HG03060 (cell line): Measurements from ENCODE around the gene RAB6A.
"Not testable (repeated sequence)": the region's sequence is repeated elsewhere in the genome, so short reads cannot be mapped to it uniquely, and the experiment has no call there.

Experiments
- ATAC-seq: cut with Tn5 transposase; IDR thresholded peaks from one replicate; pipeline ENCODE4 v1.9.1; 2021; ENCODE audit warnings: low read depth, moderate number of reproducible peaks; ENCODE audit not compliant: unreplicated experiment

The RAB6A gene

DNA sequence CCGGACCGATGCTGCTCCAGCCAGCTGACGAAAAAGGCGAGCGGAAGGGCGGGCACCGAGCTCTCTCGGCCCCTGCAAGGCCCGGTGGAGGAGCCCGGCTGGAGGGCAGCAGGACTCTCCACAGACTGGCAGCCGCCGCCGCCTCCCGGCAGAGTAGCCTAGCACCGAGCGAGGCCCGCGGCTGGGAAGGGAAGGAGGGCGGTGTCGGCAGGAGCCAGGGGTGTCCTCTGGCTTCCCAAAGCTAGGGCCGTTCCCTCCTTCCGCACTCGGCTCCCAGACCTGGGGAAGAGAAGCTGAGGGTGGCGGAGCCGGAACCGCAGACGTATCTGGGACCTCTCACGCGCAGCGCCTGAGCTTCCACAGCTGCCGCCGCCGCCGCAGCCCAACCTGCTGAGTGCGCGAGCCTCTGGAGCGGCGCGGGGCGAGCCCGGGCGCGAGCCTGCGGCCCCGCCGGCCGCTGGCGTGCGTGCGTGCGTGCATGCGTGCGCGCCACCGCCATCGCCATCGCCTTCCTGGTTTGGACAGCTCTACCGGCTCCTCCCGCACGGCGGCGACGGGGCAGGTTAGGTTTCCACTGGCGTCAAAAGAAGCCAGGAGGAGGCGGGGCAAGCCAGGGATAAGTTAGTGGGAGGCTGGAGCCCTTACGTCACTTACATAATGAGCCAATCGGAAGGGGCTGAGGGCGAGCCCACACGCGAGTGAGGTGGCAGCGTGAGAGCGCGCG lies at the start of gene RAB6A:
Gene RAB6A (minus strand): TSS at position 396 of the 724 bp plus-strand sequence. CDS start 439 bp downstream, outside the sequence.
- peak; percentile 96 for ATAC-seq

DNA sequence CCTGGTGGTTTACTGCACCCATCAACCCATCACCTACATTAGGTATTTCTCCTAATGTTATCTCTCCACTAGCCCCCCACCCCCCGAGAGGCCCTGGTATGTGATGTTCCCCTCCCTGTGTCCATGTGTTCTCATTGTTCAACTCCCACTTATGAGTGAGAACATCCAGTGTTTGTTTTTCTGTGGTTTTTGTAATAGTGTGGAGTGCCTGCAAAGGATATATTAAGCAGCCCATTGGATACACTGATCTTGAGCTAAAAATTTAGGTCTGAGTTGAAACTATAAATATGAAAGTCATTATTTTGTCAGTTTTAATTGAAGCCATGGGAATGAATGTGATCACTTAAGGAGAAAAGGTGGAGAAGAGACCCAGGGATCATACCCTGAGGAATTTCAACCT lies 49.8 kb upstream of the RAB6A start:
- ATAC-seq: no peak

DNA sequence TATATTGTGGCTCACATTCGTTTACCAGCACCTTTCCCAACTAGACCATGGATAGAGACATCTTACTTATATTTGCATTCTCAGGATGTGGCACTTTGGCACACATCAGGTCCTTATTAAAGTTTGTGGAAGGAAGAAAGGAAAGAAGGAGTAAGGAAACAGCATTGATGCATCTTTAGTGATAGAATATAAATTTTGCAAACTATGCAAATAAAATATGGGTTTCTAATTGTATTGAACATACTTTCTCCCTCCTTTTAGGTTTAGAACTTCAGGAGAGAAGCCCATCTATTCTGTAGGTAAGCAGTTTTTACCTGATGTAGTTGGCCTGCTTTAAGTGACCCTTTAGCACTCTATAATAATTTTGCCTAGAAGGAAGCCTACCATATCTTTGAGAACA lies 47.2 kb upstream of the RAB6A start:
- ATAC-seq: no peak

DNA sequence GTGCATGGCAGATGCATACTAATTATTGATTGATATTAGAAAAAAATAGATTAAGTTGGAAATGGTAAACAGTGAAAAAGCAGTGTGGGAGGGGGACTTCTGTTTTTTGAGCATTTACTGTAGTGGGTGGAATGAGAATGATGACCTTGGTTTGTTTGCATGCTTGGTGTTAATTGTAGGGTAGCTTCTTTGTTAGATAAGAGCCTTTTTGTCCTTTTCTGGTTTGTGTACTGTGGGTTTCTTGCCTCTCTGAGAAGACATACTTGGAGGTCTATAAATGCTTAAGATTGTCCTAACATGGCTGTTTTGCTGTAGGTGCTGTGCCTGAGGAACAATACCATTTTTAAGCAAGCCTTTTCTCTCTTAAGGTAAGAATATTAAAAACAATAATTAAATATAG lies 43.8 kb upstream of the RAB6A start:
- no peak for ATAC-seq

DNA sequence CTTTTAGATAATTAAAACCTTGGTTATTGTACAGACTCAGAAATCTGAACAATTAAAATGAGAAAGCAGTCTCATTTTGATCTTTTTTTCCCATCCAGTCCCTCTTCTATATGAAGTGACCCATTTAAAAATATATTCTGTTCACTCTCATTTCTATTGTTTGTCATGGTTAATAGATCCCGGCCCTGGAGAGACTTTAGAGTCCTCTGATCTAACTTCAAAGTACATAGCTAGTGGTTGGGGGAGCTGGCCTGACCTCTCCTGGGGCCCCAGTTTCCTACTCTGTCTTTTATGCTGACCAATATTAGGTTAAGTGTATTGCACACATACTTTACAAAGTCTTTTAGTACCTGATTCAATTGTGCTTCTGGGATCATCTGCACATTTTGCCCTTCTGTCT lies 40.3 kb upstream of the RAB6A start:
- no peak for ATAC-seq

DNA sequence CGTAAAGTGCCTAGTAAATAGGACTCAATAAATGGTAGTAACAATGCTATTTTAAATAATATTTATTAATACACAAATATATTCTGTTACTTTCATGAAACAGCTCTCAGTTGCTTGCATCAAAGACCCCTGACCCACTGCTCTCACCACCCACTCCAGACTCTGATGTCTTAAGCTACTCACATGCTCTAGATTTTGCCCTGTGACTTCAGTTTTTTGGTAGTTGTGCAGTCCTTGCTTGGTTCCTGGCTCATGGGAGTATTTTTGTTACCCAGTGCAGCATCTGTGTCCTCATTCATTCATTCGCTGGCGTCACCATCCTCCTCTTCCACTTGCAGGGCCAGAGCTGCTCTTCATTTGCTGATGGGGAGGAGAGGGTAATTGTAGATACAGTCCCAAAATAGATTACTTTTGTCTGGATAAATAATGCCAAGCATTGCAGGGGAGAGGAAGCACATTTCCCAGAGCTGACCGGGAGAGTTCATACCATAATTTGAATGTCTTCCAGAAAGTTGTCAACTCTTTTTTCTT lies 39.5 kb upstream of the RAB6A start:
- ATAC-seq: no peak

DNA sequence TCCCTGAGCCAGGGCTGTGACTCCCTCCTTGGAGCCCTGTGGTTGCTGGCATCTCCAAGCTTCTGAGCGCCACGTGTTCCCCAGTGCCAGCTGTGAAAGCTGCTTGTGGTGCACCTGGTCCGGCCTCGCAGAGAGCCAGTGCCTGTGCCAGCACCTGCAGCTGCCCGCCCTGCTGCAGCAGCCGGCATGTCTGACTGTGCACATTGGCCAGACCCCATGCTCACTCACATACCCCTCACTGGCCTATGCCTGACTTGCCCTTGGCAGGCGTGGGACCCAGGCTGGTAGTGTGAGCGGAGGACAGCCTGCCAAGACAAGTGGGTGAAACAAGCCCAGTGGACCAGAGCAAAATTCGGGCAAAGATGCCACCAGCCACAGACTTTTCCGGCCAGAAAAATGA lies 36.6 kb upstream of the RAB6A start:
- ATAC-seq: no peak

DNA sequence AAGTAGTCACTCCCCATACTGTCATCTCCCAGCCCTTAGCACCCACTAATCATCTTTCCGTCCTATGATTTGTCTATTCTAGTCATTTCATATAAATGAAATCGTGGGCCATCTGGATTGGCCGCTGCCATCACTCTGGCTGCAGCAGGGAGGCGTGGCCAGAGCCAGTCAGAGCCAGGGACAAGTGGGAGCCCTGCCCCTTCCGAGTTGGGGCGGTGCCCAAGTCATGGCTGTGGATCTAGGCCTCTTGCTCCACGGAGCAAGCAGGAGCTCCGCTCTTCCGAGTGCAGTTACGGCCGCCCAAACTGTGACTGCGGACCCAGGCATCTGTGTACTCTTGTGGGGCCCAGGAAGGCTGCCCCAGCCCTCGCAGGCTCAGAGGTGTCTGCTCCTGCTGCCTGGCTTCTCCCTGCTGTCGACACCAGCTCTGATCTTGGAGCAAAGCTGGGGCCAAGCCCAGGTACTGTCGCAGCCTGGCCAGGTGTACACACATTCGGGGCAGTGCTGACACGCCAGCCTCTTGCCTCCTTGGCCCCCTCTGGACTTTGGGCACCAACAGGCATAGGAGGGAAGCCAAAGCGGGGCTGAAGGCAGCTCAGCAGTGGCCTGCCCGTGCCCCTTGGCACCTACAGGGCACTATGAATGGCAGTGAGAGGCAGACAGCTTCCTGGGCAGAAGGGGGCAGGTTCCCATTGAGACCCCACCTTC lies 35.2 kb upstream of the RAB6A start:
- ATAC-seq: no peak

DNA sequence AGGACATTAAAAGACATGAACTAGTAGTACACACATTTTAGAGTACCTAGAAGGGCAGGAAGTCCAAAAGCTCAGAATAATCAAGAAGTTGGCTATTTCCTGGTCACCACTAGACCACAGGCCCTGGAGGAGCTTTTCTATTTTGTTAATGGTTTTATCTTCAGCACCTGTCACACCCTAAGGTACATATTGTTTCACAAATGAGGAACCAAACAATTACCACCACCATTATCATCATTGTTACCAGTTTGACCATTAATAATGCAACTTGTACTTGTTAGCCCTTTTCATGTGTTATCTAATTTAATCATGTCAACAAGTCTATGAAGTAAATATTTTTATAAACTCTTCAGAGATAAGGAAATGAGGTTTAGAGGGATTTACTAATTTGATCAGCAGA lies 31.7 kb upstream of the RAB6A start:
- ATAC-seq: no peak

DNA sequence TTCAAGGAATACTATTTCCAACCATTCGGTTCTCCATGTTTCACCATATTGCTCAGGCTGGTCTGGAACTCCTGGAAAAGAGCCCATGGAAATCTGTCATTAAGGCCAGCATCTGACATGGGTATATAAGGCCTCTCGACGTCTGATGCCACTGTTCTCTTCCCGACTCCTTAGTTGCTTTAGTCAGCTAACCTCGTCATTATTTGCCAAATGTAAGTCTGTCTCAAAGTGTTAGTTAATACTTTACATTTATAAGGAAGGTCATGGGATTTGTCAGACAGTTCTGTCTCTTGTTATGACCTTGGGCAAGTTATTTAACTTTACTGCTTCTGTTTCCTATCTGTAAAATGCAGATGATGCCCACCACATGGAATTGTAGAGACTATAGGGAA lies 28.4 kb upstream of the RAB6A start:
- no peak for ATAC-seq

DNA sequence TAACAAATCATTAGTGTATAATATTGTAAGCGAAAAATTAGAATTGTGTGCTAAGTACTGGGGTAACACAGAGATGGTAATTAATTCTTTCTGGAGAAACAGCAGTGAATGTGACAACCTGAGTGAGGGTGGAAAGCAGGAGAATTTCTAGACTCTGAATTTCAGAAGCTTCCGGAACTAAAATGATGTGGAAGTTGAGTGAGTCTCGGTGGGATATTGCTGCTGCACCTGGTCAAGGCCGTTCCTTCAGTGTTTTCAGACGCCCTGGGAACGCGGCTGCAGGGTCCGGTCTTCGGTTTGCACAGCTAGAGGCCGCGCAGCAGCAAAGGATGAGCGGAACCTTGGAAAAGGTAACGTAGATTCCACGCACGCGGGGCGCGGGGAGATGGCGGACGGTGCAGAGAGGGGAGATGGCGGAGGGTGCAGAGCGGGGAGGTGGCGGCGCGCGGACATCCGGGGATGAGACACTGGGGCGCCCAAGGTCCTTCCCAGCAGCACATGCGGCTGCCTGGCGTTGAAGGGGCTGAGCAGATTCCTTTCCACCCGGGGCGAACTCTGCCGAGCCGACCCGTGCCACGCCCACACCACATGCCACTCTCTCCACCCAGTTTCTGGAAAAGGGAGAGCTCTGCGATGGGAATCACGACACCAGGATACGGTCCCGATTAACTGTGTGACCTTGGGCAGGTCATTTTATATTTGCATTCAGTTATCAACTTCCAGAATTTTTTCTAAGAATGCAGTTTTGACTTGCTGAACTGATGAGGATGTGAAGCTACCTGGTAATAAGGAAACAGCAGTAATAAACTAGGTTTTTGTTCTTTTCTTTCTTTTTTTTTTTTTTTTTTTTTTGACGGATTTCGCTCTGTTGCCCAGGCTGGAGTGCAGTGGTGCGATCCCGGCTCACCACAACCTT lies 27.0 kb upstream of the RAB6A start, which contains the start of gene MRPL48:
Gene MRPL48 (plus strand): TSS at position 232 of the 916 bp plus-strand sequence. CDS start 98 bp downstream, at position 330.
- ATAC-seq: peak; percentile 57

DNA sequence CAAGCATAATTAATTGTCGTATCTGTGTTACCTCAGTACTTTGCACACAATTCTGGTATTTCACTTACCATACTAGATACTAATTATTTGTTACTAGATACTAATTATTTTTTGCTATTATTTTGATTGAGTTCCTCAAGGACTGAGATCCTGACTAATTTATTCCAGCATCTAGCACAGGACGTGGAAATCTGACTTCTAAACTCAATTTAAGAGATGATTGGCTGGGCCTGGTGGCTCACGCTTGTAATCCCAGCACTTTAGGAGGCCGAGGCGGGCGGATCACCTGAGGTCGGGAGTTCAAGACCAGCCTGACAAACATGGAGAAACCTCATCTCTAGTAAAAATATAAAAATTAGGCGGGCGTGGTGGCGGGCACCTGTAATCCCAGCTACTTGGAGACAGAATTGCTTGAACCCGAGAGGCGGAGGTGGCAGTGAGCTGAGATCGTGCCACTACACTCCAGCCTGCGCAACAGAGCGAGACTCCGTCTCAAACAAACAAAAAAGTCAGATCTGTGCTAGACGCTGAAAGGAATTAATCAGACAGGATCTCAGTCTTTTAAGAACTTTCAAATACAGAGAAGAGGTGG lies 26.3 kb upstream of the RAB6A start:
- no peak for ATAC-seq

DNA sequence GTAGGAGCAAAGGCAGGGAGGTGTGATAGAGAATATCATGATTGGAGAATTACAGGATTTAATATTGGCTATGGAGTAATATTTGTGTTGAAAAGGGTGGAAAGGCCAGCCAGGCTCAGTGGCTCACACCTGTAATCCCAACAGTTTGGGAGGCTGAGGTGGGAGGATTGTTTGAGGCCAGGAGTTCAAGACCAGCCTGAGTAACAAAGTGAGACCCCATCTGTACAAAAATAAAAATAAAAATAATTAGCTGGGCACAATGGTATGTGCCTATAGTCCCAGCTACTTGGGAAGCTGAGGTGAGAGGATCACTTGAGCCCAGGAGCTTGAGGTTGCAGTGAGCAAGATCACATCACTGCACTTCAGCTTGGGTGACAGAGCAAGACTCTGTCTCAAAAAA lies 24.6 kb upstream of the RAB6A start:
- not testable (repeated sequence) for ATAC-seq

DNA sequence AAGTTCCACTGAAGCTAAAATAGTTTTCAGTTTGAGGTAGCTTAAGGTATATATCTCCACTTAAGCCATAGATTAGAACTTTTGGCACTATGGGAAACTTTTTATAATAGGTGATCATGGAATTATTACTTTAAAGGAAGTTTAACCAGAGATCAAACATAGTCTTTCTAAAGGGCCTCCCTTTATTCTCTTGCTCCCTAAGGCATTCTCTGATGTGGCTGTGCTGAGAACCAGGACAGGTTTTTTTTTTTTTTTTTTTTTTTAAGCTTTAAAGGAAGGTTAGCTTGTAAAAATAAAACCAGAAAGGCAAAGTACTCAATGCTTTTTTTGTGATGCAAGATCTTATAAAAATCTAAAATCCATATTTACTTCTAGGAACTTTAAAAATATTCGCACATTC lies 23.9 kb upstream of the RAB6A start:
- no peak for ATAC-seq

DNA sequence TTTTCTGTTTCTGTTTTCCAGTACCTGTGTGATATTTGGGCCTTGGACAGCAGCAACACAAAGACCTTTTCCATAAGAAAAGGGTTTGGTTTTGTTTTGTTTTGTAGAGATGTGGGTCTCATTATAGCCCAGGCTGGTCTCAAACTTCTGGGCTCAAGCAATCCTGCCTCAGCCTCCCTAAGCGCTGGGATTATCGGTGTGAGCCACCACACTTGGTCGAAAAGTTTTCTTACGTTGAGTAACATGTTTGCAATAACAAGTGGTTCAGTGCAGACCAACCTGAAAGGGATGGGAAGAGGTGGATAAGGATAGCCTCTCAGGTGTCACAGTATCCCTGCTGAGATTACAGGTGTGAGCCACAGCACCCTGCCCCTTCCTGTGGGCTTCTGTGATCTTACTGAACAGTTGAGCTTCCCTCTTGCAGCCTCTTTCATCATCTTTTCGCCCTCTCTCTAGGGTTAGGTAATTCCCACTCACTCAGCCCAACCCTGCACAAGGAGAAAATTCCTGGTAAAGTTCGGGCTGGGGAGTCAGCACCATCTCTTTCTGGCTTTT lies 23.3 kb upstream of the RAB6A start:
- ATAC-seq: no peak

DNA sequence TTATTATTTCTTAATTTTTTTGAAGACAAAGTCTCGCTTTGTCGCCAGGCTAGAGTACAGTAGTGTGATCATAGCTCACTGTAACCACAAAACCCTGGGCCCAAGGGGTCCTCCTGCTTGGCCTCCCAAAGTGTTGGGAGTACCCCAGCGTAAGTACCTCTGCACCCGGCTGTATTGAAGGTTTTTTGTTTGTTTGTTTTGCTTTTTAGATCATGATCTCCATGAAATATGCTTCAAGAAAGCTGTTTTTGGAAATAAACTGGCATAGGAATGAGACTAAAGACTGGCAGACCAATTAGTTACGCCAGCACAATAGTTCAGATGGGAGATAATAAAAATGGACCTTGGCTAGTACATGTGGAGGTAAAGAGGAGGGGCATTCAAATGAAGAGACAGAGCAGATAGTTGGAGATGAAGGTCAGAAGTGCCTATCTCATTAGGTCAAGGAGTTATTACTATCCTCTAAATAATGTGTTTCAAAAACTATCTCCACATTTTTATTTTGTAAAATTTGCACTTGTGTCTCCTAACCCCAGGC lies 22.7 kb upstream of the RAB6A start:
- no peak for ATAC-seq

DNA sequence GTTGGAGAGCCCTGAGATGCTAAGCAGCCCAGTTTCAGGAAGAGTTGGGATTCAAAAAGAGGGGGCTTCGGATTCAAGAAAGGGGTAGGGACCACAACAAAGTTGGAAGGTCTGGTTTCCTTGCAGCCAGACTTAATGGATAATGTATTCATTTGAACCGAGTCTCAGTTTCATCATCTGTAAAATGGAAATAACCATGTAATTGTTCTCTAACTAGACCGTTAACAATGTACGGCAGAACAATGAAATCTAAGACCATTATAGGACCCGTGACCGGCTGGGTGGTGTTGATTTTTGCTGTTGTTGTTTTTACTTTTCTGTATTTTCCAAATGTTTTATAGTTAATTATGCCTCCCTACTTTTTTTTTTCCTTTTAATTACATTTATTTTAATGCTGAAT lies 20.4 kb upstream of the RAB6A start:
- ATAC-seq: no peak

DNA sequence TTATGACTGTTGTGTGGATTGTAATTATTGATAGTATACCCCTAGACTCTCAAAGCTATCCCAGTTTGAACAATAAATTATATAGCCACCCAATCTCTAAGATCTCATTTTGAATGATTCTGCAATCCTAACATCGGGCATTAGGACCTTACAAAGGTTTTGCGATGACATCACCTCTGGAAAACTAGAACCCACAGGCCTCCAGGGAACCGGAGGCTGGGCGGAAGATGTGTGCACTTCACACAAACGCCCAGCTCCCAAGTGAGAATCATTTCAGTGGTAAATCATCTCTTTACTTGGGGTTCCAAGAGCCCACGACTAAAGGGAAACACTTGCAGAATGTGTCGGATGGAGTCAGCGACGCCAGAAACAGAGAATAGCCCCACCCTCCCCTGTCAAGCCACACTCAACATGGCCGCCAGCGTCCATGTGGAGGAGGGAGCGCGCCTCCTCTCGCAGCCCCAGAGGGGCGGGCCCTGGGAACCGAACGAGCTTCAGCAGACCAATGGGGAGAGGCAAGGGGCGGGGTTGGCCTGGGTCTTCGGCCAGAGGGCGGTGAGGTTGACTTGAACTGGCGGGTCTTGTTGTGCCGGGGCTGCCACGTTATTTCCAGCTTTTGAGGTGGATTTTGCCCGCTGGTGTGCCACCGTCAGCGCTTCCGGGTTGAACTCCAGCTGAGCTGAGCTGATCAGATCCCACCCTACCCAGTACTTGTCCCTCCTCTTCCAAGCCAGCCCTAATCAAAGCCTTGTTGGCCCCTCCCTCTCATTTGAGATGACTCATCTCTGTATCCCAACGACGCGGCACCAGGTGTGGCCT lies 18.4 kb upstream of the RAB6A start:
- ATAC-seq: peak; percentile 84

DNA sequence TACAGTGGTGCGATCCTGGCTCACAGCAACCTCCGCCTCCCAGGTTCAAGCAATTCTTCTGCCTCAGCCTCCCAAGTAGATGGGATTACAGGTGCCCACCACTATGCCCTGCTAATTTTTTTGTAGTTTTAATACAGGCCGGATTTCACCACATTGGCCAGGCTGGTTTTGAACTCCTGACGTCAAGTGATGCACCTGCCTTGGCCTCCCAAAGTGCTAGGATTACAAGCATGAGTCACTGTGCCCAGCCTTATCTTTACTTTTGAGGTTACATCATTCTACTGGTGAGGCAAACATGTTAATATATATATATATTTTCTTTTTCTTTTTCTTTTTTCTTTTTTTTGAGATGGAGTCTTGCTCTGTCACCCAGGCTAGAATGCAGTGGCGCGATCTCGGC lies 9.9 kb upstream of the RAB6A start:
- not testable (repeated sequence) for ATAC-seq
